ENCODE measurements around the gene ASGR2.
"Not testable (repeated sequence)": the region's sequence is repeated elsewhere in the genome, so short reads cannot be mapped to it uniquely, and the experiment has no call there.

The ASGR2 gene

DNA sequence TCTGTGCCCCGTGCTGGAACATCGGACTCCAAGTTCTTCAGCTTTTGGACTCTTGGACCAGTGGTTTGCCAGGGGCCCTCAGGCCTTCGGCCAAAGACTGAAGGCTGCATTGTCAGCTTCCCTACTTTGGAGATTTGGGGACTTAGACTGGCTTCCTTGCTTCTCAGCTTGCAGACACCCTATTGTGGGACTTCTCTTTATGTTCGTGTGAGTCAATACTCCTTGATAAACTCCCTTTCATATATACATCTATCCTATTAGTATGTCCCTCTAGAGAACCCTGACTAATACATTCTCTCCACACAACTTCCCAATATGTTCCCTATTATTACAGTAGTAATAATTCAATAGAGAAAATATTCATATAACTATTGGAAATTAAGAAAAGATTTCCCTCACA is 9.2 kb upstream of the ASGR2 start:
- no peak for FAIRE-seq

DNA sequence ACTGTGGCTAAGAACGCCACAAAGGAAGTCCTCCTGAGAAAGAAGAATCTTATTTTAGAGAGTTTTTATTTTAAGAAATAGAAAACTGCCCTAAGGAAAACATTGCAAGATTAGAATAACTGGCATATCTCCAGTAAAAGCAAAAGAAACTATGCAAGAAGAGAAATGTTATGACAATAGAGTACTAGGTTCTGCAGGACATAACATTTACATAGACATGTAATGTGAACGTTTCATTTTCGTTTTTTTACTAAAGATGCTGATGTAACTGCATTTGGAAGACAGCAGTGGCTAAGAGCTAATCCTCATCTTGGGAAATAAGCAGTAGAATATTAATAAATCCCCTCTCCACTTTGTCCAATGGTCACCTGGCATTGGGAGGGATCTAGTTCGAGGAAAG is 7.8 kb upstream of the ASGR2 start:
- FAIRE-seq: no peak

DNA sequence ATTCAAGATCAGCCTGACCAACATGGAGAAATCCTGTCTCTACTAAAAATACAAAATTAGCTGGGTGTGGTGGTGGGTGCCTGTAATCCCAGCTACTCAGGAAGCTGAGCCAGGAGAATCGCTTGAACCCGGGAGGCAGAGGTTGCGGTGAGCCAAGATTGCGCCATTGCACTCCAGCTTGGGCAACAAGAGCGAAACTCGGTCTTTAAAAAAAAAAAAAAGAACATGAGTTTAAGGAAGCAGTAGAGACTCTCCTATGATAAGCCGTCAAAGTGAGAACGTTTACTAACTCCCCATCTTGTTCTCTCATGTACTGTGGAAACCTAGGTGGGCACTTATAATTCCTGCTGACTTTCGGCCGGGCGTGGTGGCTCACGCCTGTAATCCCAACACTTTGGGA is 6.0 kb upstream of the ASGR2 start:
- FAIRE-seq: not testable (repeated sequence)

DNA sequence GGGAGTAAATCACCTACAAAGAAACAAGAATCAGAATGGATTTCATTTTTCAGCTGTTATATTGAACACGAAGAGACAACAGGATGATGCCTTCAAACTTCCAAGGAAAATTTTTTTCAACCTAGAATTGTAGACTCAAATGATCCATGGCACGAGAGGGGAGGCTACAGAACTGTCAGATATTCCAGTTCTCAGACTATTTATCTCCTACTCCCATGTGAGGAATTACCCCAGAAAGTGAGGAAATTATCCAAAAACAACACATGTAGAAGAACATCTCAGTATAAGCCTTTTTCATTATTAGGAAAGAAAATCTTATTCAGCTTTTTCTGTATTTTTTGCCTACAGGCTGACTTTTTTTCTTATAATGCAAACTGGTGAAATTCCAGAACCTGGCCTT is 5.5 kb upstream of the ASGR2 start:
- no peak for FAIRE-seq

DNA sequence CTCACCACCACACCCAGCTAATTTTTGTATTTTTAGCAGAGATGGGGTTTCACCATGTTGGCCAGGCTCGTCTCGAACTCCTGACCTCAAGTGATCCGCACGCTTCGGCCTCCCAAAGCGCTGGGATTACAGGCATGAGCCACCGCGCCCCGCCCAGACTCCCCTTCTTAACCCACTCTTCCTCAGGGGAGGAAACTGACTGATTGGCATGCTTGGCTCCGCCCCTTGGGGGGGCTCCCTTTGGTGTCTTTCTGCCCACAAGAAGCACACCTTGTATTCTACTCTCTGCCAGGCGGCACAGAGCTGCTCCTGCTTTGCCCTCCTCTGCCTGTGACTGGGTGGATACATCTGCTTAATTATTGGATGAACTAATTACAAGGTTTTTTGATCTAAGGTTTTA is 4.7 kb upstream of the ASGR2 start:
- FAIRE-seq: no peak

DNA sequence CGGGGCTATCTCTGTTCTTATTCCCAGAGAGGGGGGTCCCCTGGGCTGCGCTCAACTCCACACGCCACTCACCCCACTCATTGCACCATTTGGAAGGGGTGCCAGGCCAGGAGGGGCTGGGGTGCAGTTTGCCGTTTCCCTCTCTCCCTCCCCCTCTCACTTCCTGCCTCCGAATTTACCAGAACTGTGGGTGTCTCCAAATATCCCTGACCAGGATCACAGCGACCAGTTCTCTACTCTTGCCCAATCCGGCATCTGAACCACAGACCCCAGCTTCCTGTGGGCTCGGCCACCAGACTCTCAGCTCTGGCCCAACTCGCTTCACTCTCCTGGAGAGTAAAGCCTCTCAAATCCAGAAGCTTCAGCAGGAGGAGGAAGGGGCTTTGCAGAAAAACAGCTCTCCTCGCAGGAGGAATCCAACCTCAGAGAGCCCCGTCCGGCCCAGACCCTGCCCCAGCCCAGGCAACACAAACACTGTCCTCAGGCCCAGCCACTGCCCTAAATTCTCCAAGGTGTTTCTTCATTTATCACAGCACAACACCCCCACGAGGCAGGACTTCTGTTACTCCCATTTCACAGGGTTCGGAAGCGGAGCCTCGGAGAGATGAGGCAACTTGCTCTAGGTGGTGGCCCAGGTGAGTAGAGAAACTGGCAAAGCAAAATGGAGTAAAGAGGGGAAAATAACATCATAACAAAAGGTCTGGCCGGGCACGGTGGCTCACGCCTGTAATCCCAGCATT is 423 bp upstream of the ASGR2 start:
- no peak for FAIRE-seq

DNA sequence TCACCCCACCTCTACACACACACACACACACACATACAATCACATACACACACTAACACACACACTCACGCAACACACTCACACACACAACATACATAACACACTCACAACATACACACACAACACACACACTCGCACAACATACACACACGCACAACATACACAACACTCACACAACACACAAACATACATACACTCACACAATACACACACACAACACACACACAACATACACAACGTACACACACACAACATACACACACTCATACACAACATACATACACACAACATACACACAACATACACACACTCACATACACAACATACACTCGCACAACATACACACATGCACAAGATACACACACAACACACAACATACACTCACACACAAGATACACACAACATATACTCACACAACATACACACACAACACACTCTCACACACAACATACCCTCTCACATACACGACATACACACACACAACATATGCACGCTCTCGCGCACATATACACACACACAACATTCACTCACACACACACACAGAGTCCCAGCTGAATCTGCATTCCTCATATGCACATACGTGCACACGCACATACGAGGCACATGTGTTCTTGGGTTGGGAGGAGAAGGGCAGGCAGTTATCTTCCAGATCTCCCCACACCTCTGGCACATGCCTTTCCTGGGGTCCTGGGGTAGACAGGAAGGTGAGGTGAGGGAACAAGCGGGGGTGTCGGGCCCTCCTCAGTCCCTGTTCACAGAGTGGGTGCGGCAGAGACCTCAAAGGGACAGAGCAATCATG is 1.1 kb downstream of the ASGR2 start:
- FAIRE-seq: no peak

DNA sequence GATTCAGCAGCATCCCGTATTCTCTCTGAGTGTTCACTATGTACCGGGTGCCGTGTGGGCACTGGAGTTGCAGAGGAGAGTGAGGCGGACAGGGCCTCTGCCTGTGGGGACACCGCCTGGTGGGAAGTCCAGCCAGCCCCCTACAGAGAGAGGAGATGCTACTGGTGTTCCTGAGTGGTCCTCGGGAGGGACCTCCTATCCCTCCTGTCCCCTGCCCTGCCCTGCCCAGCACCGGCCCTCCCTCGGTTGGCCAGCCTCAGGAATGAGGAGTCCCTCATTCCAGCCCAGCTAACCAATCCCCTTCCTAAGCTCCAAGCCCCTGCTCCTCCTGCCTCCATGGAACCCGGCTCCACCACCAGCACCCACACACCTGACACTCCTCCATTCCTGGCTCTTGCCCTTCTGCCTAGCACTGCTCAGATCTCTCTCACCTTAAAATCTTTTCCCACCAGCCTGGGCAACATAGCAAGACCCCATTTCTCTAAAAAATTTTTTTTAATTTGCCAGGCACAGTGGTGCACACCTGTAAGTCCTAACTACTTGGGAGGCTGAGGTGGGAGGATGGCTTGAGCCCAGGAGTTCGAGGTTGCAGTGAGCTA is 2.0 kb downstream of the ASGR2 start:
- no peak for FAIRE-seq

DNA sequence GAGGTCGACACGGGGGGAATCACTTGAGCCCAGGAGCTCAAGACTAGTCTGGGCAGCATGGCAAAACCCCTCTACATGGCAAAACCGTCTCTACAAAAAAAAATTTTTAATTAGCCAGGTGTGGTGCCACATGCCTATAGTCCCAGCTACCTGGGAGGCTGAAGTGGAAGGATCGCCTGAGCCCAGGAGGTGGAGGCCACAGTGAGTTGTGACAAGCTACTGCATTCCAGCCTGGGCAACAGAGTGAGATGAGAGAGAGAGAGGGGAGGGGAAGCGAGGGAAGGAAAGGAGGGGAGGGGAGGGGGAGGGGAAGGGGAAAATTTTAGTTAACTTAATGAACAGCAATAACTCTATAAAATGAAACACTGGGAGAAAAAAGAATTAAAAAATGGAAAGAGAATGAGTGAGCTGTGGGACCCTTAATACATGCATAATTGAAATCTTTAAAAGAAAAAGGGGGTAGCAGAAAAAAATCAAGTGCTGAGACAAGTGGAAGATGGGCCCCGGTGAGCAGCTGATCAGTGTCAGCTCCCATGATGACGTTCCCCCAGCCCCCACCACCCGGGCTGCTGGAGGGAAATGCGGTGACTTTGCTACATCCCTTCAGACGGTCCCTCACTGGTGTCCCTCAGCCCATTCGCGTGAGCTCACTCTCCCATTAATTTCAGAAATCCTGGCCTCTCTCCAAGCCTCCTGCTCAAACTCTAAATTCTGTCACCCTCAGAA is 2.7 kb downstream of the ASGR2 start:
- FAIRE-seq: no peak

DNA sequence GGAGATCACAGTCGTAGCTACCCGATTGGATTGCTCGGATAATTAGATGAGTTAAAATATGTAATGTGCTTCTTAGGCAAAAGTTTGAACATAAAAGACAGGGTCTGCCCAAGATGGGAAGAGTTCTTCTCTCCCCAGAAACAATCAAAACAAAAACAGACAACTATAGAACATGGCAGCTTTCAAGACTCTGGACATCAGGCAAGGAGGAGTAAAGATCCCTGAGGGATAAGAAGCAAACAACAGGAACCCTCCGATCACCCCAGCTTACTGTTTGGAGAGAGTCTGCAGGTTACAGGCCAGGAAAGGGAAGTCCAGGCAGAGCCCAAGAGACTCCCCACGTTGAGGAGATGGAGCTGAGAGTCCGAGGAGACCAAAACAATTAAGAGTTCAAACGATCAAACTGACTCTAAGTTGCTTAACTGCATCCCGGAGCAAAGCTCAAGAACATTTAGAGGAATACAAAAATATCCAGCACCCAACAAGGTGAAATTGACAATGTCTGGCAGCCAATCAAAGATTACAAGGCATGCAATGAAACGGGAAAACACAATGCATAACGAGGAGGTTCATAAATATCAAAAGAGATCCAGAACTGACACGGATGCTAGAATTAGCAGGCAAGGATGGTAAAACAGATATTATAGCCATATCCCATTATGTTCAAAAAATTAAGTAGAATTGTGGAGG is 3.9 kb downstream of the ASGR2 start:
- FAIRE-seq: no peak

DNA sequence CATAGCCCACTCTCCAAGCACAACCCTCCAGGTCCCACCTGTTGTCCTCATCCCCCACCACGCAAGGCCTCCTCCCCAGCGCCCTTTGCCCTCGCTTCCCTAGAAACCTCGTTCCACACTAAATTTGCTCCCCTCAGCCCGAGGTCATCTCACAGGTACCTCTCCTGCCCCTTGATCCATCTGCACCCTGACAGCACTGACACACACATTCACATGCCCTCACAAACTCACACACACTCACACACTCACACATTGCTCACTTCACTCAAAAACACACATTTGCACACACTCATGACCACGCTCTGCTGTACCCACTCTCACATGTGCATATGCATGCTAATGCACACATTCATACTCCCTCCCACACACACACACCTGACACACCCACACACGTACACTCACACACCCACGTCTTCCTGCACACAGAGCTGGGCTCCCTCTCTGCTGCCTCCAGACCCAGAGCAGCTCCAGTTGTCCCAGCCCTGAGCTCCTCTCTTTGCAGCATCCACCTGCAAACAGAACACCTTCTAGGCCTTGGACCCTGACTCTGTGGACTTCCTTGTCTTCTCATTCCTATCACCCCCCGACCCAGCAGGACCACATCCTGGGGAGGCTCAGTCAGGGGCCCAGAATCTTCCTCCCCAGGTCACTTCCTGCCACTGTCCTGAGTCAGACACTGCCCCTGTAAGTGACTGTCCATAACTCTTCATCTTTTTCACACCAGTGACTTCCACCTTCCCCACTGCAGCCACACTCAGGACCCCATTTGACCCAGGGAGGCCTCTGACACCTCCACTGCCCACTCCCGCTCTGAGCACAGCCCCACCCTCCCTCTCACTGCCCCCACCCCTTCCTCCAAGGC is 4.9 kb downstream of the ASGR2 start:
- FAIRE-seq: no peak

DNA sequence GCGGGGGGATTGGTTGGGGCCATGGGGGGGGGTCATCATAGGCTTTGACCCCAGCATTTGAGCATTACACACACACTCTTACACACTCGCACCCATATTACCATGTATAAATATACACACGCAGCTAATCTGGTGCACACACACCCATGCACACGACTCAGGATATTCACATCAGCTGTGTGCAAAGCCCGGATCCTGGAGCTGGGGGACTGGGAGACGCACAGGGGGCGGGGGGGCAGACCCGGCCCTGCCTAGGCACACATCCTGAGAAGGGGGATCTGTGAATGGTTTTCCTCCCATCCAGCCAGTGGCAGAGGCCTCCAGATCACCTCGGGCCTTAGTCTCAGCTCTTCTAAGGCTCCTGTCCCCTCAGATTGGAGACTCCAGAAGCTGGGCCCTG is 5.6 kb downstream of the ASGR2 start:
- no peak for FAIRE-seq

DNA sequence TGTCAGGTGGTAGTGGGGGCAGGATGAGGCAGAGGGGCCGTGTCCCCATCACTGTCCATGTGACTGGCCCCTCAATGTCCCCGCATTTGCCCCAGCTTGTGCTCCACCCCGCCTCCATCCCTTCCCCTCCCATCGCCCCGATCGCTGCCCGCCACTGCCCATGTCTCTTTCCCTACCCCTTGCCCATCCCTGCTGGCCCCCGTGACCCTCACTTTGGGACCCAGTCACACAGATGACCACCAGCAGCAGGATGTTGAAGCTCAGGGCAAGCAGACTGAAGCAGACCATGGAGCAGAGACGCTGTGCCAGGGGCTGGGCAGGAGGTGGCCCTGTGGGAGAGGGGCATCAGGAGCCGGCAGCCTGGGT is 6.1 kb downstream of the ASGR2 start:
- no peak for FAIRE-seq

DNA sequence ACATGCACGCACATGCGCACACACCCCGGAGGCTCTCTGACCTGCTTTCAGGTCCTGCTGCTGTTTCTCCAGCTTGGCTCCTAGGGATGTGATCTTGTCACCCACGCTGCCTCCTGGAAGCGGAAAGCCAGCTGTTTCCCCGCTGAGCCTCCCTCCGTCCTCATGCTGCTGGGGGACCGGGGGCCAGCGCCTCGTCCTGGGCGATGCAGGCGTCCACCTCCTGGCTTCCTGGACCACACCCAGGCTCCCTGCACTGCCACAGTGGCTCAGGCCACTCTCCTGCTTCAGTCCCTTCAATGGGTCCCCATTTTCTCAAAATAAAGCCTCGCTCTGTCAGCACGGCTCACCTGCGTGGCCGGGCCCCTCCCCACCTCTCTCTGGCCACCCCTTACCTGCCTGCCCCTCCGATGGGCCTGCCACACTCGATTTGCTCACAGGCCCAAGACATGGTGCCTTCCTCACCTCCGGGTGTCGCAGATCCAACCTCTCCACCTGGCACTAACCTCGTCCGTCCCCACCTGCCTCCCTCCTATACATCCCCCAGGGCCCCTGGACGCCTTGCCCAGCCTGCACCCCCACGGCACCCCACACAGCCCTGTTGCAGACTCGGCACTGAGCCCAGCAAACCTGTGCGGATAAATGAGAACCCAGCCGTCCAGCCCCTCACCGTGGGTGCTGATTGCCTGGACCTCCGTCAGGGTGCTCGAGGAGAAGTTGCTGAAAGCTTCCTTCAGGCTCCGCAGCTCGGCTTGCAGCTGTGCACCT is 6.6 kb downstream of the ASGR2 start:
- FAIRE-seq: no peak

DNA sequence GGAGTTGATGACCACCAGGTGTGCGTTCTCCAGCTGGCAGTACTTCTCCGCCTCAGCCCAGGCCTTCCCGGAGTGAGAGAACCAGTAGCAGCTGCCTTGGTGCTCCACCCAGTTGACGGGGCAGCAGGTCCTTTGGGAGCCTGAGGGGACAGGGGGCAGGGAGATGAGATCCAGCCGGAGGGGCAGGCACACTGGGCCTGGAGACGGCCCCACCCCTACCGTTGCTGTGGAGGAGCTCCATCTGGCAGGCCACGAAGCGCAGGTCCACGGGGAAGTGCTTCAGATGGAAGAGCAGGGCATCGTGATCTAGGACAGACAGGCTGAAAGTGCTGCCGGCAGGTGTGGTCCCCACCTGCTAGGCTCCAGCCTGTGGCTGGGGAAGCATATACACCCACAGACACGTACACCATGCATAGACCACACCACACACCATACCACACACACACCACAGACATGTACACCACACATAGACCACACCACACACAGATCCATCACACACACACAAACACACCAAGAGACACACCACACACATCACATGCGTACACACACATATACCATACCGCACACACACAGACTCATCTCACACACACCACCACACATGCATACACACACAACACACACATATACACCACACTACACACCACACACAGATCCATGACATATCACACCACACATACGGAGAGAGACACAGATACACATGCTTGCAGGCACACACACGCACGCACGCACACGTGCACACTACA is 7.4 kb downstream of the ASGR2 start:
- FAIRE-seq: no peak

DNA sequence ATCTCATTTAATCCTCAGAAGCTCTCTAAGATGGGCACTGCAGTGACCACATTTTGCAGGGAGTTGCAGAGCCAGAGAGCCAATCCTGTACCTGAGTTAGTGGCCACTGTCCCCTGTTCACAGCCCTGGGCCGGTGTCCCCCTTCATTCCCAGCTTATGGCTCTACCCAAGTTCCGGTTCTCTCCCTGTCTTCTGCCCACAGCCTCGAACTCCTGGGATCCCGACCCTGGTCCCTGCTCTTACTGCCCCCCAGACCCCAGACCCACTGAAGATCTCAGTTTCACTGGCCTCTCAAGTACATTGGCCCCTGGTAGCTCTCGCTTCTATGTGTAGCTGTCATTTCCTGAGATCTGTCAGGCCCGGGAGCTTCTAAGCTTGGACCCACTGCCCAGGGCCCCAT is 12.2 kb downstream of the ASGR2 start:
- FAIRE-seq: no peak

DNA sequence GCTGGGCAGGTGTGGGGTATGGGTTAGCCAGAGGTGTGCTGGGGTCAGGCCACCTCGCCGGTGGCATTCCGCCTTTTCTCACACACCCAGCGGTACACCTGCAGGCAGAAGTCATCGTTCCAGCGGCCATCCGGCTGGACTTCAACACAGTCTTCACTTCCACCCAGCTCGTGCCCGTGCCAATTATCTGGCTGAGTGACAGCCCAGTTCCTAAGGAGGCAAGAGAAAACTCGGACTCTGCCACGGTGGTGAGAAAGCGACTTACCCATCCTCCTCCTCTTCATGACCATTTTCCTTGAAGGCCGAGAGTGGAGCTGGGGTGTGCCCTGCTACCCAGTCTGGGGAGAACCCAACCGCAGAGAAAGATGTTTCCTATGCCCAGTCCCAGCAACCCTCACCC is 13.1 kb downstream of the ASGR2 start:
- no peak for FAIRE-seq

DNA sequence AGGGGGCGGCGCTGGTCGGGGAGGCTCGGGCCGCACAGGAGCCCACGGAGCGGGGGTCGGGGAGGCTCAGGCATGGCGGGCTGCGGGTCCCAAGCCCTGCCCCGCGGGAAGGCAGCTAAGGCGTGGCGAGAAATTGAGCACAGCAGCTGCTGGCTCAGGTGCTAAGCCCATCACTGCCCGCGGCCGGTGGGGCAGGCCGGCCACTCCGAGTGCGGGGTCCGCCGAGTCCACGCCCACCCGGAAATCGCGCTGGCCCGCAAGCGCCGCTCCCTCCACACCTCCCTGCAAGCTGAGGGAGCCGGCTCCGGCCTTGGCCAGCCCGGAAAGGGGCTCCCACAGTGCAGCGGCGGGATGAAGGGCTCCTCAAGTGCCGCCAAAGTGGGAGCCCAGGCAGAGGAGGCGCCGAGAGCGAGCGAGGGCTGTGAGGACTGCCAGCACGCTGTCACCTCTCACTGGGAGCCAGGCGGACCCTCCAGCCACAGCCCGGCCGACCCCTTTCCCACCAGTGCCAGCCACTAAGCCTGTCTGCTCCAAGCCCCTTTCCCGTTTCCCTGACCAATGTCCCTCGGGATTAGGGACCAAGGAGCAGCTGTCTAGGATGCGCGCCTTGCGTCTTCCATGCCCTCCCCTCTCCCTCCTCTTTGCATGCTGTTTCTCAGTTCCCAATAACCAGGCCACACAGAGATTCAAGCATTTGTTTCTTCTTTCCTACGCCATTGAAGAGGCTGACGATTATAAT is 13.8 kb downstream of the ASGR2 start:
- not testable (repeated sequence) for FAIRE-seq

DNA sequence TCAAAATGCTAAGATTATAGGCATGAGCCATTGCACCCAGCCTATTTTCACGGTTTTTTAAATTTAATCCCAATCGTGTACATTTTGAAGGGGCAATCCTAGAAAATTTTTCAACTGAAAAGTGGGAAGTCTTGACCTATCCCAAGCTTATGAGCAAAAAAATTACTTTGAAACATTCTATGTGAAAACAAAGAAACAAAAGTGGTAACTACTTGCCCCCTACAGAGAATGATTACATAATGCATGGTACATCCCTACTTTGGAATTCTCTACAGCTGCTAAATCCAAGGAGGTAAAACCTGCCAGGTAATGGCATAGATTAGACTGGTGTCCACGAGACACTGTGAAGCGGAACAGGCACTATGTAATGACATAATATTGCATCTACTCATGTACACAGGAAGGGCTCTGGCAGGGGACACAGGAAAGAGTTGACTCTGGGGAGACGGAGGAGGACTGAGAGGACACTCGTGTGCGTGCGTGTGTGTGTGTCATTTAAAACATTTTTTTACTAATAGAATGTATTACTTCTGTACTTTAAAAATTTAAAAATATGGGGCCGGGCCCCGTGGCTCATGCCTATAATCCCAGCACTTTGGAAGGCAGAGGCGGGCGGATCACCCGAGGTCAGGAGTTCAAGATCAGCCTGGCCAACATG is 15.7 kb downstream of the ASGR2 start:
- no peak for FAIRE-seq

Measured in TTC549 (cell line).